ENCODE measurements around the gene FEV. TPM values are rescaled to one million over a fixed set of nuclear protein-coding genes. Genes with fewer than 3 reads are reported as not detected.

FEV gene
- total and polyA plus RNA-seq, 2 donors (not counting 1 experiment from before 2014, with no cell fraction given): not detected

- TF ChIP-seq CTCF (conservative IDR thresholded peaks at IDR 0.05 in 1 of 2, IDR thresholded peaks at IDR 0.05 in 1 of 2; ENCODE audit: low read depth in 1 of 2, low read length in 2 of 2): no peak
- TF ChIP-seq EZH2 (IDR thresholded peaks at IDR 0.05; ENCODE audit: low read length, missing control alignments): no peak
- Histone ChIP-seq H2AFZ (ENCODE audit: low read length) (no peak overlapping the region), H3K9ac (ENCODE audit: insufficient read depth, low read length) (no peak overlapping the region), H3K4me3 (replicated peaks in 1 of 4; ENCODE audit: control extremely low read depth in 1 of 4, insufficient read depth in 1 of 4, low read depth in 3 of 4, low read length in 4 of 4) (no peak overlapping the region), H3K79me2 (ENCODE audit: control insufficient read depth, insufficient read depth, low read length) (no peaks in the 10 kb centered on the region), H3K27me3 (ENCODE audit: control insufficient read depth, insufficient read depth, low read length) (peaks cover 64% of the 10 kb centered on the region), H3K36me3 (ENCODE audit: control insufficient read depth, insufficient read depth, low read length) (no peaks in the 10 kb centered on the region), H3K4me2 (ENCODE audit: extremely low read depth, insufficient read depth, low read length) (no peak overlapping the region), H3K4me1 (ENCODE audit: control insufficient read depth, extremely low read depth, insufficient read depth, low read length) (no peaks in the 10 kb centered on the region), H3K27ac (ENCODE audit: insufficient read depth, low read length) (no peak overlapping the region), H3K9me3 (ENCODE audit: control insufficient read depth, insufficient read depth, low read depth, low read length) (no peaks in the 10 kb centered on the region), H4K20me1 (ENCODE audit: control insufficient read depth, extremely low read depth, insufficient read depth, low read length) (no peaks in the 10 kb centered on the region)
- no peak for DNase-seq (ENCODE audit: low read depth in 2 of 2)
Observed at GRCh38 chr2:218983934-218984238, 1.1 kb downstream of the FEV start.

- Histone ChIP-seq H3K36me3 (ENCODE audit: control insufficient read depth, insufficient read depth, low read length) (no peaks in the 10 kb centered on the region), H3K27me3 (ENCODE audit: control insufficient read depth, insufficient read depth, low read length) (peaks cover 59% of the 10 kb centered on the region), H3K9me3 (ENCODE audit: control insufficient read depth, insufficient read depth, low read depth, low read length) (no peaks in the 10 kb centered on the region), H3K27ac (ENCODE audit: insufficient read depth, low read length) (no peak overlapping the region), H3K4me1 (ENCODE audit: control insufficient read depth, extremely low read depth, insufficient read depth, low read length) (no peaks in the 10 kb centered on the region), H2AFZ (ENCODE audit: low read length) (no peak overlapping the region), H3K4me2 (ENCODE audit: extremely low read depth, insufficient read depth, low read length) (no peak overlapping the region), H3K9ac (ENCODE audit: insufficient read depth, low read length) (no peak overlapping the region), H3K4me3 (replicated peaks in 1 of 4; ENCODE audit: control extremely low read depth in 1 of 4, insufficient read depth in 1 of 4, low read depth in 3 of 4, low read length in 4 of 4) (no peak overlapping the region), H4K20me1 (ENCODE audit: control insufficient read depth, extremely low read depth, insufficient read depth, low read length) (no peaks in the 10 kb centered on the region), H3K79me2 (ENCODE audit: control insufficient read depth, insufficient read depth, low read length) (no peaks in the 10 kb centered on the region)
- DNase-seq (ENCODE audit: low read depth in 2 of 2): no peak
- no peak for TF ChIP-seq EZH2 (IDR thresholded peaks at IDR 0.05; ENCODE audit: low read length, missing control alignments)
Observed at GRCh38 chr2:218983263-218983933, 1.6 kb downstream of the FEV start.

- H3K79me2 ChIP-seq (ENCODE audit: control insufficient read depth, insufficient read depth, low read length): no peaks in the 10 kb centered on the region
- H3K27ac ChIP-seq (ENCODE audit: insufficient read depth, low read length): no peak overlapping the region
- DNase-seq (ENCODE audit: low read depth in 2 of 2): no peak
- no peak overlapping the region for H3K9ac ChIP-seq (ENCODE audit: insufficient read depth, low read length)
- no peak for TF ChIP-seq CTCF (conservative IDR thresholded peaks at IDR 0.05 in 1 of 2, IDR thresholded peaks at IDR 0.05 in 1 of 2; ENCODE audit: low read depth in 1 of 2, low read length in 2 of 2)
- peak; percentile 98 for TF ChIP-seq EZH2 (IDR thresholded peaks at IDR 0.05; ENCODE audit: low read length, missing control alignments)
- H3K36me3 ChIP-seq (ENCODE audit: control insufficient read depth, insufficient read depth, low read length): no peaks in the 10 kb centered on the region
- no peaks in the 10 kb centered on the region for H3K9me3 ChIP-seq (ENCODE audit: control insufficient read depth, insufficient read depth, low read depth, low read length)
- H4K20me1 ChIP-seq (ENCODE audit: control insufficient read depth, extremely low read depth, insufficient read depth, low read length): no peaks in the 10 kb centered on the region
- H3K4me1 ChIP-seq (ENCODE audit: control insufficient read depth, extremely low read depth, insufficient read depth, low read length): no peaks in the 10 kb centered on the region
- no peak overlapping the region for H2AFZ ChIP-seq (ENCODE audit: low read length)
- H3K27me3 ChIP-seq (ENCODE audit: control insufficient read depth, insufficient read depth, low read length): peaks cover 57% of the 10 kb centered on the region
- H3K4me3 ChIP-seq (replicated peaks in 1 of 4; ENCODE audit: control extremely low read depth in 1 of 4, insufficient read depth in 1 of 4, low read depth in 3 of 4, low read length in 4 of 4): no peak overlapping the region
- H3K4me2 ChIP-seq (ENCODE audit: extremely low read depth, insufficient read depth, low read length): no peak overlapping the region
Observed at GRCh38 chr2:218982586-218983262, 2.3 kb downstream of the FEV start.
